ENCODE data around the gene INO80E. TPM values are rescaled to one million over a fixed set of nuclear protein-coding genes. Genes with fewer than 3 reads are reported as not detected.

The INO80E gene
- polyA plus RNA-seq, 1 of the 3 experiments (the other 2 are of a cell fraction) = 46.6 TPM

- Histone ChIP-seq H3F3A (replicated peaks; ENCODE audit: insufficient read depth) (peaks cover 7% of the 10 kb centered on the region), H3K27ac (ENCODE audit: low read depth in 2 of 2, low read length in 1 of 2) (no peak overlapping the region), H3K36me3 (replicated peaks in 1 of 2; ENCODE audit: control insufficient read depth in 1 of 2, insufficient read depth in 2 of 2, low read length in 1 of 2) (no peaks in the 10 kb centered on the region), H3K9ac (no peak overlapping the region), H3K27me3 (ENCODE audit: insufficient read depth) (no peaks in the 10 kb centered on the region), H2AFZ (ENCODE audit: low read depth) (no peak overlapping the region), H3K79me2 (ENCODE audit: insufficient read depth) (no peaks in the 10 kb centered on the region), H3K9me3 (no peaks in the 10 kb centered on the region), H3K9me2 (no peaks in the 10 kb centered on the region), H3K4me3 (ENCODE audit: low read depth in 2 of 2, low read length in 1 of 2) (no peak overlapping the region), H3K4me1 (ENCODE audit: control insufficient read depth in 1 of 2, insufficient read depth in 2 of 2, low read depth in 1 of 2, low read length in 1 of 2) (no peaks in the 10 kb centered on the region), H4K20me1 (ENCODE audit: insufficient read depth) (no peaks in the 10 kb centered on the region), H3K4me2 (no peak overlapping the region)
- TF ChIP-seq RAD21 (IDR thresholded peaks at IDR 0.05; ENCODE audit: low read length) = no peak
- TF ChIP-seq USF2 (IDR thresholded peaks at IDR 0.05; ENCODE audit: borderline replicate concordance, low read depth, low read length) = no peak
- TF ChIP-seq RCOR1 (IDR thresholded peaks at IDR 0.05; ENCODE audit: low read length) = no peak
- no peak for TF ChIP-seq FOXJ3 (CRISPR knock-in tag; IDR thresholded peaks at IDR 0.05)
- no peak for TF ChIP-seq TCF12 (IDR thresholded peaks at IDR 0.05)
- no peak for TF ChIP-seq FOSL2 (IDR thresholded peaks at IDR 0.05; ENCODE audit: borderline replicate concordance, low read depth)
- TF ChIP-seq TEAD4 (IDR thresholded peaks at IDR 0.05; ENCODE audit: borderline replicate concordance, insufficient read depth) = no peak
- TF ChIP-seq EP300 (IDR thresholded peaks at IDR 0.05; ENCODE audit: borderline replicate concordance in 1 of 2, low read depth in 1 of 2, low read length in 1 of 2) = no peak
- no peak for TF ChIP-seq MAX (IDR thresholded peaks at IDR 0.05; ENCODE audit: low read depth)
- TF ChIP-seq ELF1 (IDR thresholded peaks at IDR 0.05) = no peak
- TF ChIP-seq JUND (IDR thresholded peaks at IDR 0.05) = no peak
- no peak for TF ChIP-seq CHD2 (IDR thresholded peaks at IDR 0.05; ENCODE audit: low read length, partially characterized antibody)
- no peak for TF ChIP-seq FOXM1 (IDR thresholded peaks at IDR 0.05; ENCODE audit: low read depth)
- TF ChIP-seq RFX5 (IDR thresholded peaks at IDR 0.05; ENCODE audit: low read length) = no peak
- TF ChIP-seq YY1 (IDR thresholded peaks at IDR 0.05; ENCODE audit: low read depth) = no peak
- no peak for TF ChIP-seq USF1 (IDR thresholded peaks at IDR 0.05; ENCODE audit: borderline replicate concordance, low read depth)
- WGBS (ENCODE audit: low lambda C conversion rate) = 55% methylated on average over 4 of the region's 4 CpGs
- ChIA-PET POLR2A (no interaction called here), CTCF (interaction anchor here (0.8 to 1.9 kb wide), 4 partner anchors 12 to 102 kb away, joined by 3 to 5 read pairs (median 3); partner anchors contain the start of gene KCTD13)
- DNase-seq = no peak
These were observed 45.1 kb upstream of the INO80E start for GRCh38 chr16:29950806-29951461.

GRCh38 chr16:29951625-29952365 lies 44.2 kb upstream of the INO80E start:
- H3K27ac ChIP-seq (ENCODE audit: low read depth in 2 of 2, low read length in 1 of 2) = no peak overlapping the region
- H2AFZ ChIP-seq (ENCODE audit: low read depth) = no peak overlapping the region
- H3K27me3 ChIP-seq (ENCODE audit: insufficient read depth) = no peaks in the 10 kb centered on the region
- H3K4me1 ChIP-seq (ENCODE audit: control insufficient read depth in 1 of 2, insufficient read depth in 2 of 2, low read depth in 1 of 2, low read length in 1 of 2) = no peaks in the 10 kb centered on the region
- no peak overlapping the region for H3K4me2 ChIP-seq
- WGBS (ENCODE audit: low lambda C conversion rate) = 90% methylated on average over 8 of the region's 8 CpGs
- DNase-seq = no peak
- H3K79me2 ChIP-seq (ENCODE audit: insufficient read depth) = no peaks in the 10 kb centered on the region
- H3K9ac ChIP-seq = no peak overlapping the region
- no peaks in the 10 kb centered on the region for H4K20me1 ChIP-seq (ENCODE audit: insufficient read depth)
- ChIA-PET POLR2A (no interaction called here), CTCF (interaction anchor here (0.9 to 1.9 kb wide), 3 partner anchors 11 to 103 kb away, joined by 3 to 5 read pairs (median 3); partner anchors contain the start of gene KCTD13)
- H3K36me3 ChIP-seq (replicated peaks in 1 of 2; ENCODE audit: control insufficient read depth in 1 of 2, insufficient read depth in 2 of 2, low read length in 1 of 2) = no peaks in the 10 kb centered on the region
- H3K4me3 ChIP-seq (ENCODE audit: low read depth in 2 of 2, low read length in 1 of 2) = no peak overlapping the region
- peaks cover 4% of the 10 kb centered on the region for H3F3A ChIP-seq (replicated peaks; ENCODE audit: insufficient read depth)
- no peaks in the 10 kb centered on the region for H3K9me3 ChIP-seq
- no peaks in the 10 kb centered on the region for H3K9me2 ChIP-seq
- no peak for TF ChIP-seq RCOR1 (IDR thresholded peaks at IDR 0.05; ENCODE audit: low read length)
- TF ChIP-seq NFIC (IDR thresholded peaks at IDR 0.05; ENCODE audit: borderline replicate concordance) = no peak
- no peak for TF ChIP-seq FOXM1 (IDR thresholded peaks at IDR 0.05; ENCODE audit: low read depth)
- TF ChIP-seq EZH2phosphoT487 (IDR thresholded peaks at IDR 0.05; ENCODE audit: borderline replicate concordance, low read depth) = no peak
- no peak for TF ChIP-seq REST (IDR thresholded peaks at IDR 0.05; ENCODE audit: low read depth, low read length)
- TF ChIP-seq POLR2AphosphoS5 (IDR thresholded peaks at IDR 0.05; ENCODE audit: low read depth, low read length) = no peak
- TF ChIP-seq YY1 (IDR thresholded peaks at IDR 0.05; ENCODE audit: low read depth) = no peak
- no peak for TF ChIP-seq TCF12 (IDR thresholded peaks at IDR 0.05)

Data from SK-N-SH (cell line).